Fibroblast of mammary gland (primary cell): ENCODE data around the gene FBXO2.

ENCODE experiments used
- DNase-seq: peaks from one replicate; pipeline ENCODE4 v3.0.0-alpha.2; 2010; ENCODE audit warnings: low read depth
- H3K4me3 ChIP-seq: 2 replicates; pipeline ENCODE4 v1.5.1; 2011; ENCODE audit warnings: low read depth, mild to moderate bottlenecking, low read length, moderate library complexity; ENCODE audit not compliant: control insufficient read depth
- TF ChIP-seq, protein P1 (sequence below): conservative IDR thresholded peaks from 2 replicates; pipeline ENCODE4 v1.5.1; 2011; ENCODE audit warnings: low read depth, low read length, inconsistent platforms; ENCODE audit not compliant: control insufficient read depth, insufficient read depth

Gene FBXO2

DNA sequence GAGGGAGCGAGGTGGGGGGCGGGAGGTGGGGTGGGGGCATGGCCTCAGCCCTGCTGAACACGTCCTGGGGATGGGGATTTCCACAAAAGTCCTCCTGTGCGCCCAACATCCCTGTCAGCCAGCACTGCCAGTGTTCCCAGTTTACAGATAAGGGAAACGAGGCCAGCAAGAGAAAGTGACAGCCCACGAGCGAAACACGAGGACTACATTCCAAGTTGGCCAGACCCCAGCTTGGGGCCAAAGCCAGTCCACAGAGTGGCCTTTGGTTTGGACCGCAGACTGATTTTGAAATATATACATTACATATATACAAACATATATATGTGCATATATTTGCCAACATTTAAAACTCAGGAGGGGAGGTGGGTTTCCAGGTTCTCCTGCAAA lies 5.0 kb downstream of the FBXO2 start:
- TF ChIP-seq, protein P1, sequence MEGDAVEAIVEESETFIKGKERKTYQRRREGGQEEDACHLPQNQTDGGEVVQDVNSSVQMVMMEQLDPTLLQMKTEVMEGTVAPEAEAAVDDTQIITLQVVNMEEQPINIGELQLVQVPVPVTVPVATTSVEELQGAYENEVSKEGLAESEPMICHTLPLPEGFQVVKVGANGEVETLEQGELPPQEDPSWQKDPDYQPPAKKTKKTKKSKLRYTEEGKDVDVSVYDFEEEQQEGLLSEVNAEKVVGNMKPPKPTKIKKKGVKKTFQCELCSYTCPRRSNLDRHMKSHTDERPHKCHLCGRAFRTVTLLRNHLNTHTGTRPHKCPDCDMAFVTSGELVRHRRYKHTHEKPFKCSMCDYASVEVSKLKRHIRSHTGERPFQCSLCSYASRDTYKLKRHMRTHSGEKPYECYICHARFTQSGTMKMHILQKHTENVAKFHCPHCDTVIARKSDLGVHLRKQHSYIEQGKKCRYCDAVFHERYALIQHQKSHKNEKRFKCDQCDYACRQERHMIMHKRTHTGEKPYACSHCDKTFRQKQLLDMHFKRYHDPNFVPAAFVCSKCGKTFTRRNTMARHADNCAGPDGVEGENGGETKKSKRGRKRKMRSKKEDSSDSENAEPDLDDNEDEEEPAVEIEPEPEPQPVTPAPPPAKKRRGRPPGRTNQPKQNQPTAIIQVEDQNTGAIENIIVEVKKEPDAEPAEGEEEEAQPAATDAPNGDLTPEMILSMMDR, result no peak
- no peak for DNase-seq
- no peak overlapping the region for H3K4me3 ChIP-seq

DNA sequence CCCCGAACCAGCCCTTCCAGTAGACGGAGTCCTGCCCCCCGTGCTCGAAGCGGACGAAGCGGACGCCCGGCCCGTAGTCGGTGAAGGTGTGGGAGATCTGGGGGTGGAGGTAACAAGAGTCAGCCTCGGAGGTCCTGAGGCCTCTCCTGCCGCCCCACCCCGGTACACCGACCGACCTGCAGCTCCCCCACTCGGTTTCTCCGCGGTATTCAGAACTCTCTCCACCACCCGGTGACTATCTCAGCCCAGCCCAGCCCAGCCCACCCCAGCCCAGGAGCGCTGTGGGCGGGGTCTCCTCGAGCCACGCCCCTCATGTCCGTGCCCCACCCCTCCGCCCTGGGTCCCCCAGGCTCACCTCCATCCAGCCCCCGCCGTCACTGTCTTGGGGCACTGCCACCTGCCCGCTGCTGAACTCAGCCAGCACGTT lies 5.5 kb downstream of the FBXO2 start:
- H3K4me3 ChIP-seq, result no peak overlapping the region
- TF ChIP-seq, protein P1, result no peak
- DNase-seq, result no peak

DNA sequence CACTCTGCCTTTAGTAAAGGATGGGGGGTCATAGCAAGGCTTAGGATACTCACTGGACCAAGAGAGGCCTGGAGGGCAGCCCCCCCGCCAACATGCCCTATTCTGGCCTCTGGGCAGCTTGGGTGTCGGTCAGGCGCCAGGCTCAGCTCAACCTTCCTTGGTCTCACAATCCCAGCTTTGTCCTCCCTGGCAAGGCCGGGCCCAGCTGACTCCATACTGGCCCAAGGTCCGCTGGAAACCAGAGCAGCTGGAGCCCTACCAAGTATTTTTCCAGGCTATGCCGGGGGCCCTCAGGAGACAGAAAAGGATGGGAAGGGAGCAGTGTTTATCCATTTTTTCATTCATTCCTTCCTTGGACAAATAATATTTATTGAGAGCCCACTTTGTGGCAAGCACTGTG lies 6.2 kb downstream of the FBXO2 start:
- TF ChIP-seq, protein P1, result no peak
- no peak for DNase-seq
- H3K4me3 ChIP-seq, result no peak overlapping the region

DNA sequence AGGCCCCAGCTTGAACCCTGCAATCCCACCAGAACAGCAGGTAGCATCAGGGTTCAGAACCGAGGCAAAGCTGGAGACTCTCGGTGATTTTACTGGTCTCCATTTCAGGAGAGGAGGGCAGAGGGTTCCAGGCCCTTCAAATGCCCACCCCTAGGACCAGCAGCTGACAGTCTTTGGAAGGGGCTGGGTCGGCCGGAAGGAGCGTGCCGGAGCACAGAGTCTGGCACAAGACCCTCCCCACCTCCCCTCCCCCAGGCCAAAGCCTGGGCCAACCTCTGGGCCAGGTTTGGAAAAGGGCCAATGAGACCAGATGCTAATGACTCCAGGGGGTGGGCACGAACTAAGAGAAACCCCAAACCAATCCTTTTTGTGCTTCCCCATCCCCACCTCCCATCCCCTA lies 6.9 kb downstream of the FBXO2 start:
- DNase-seq, result no peak
- no peak overlapping the region for H3K4me3 ChIP-seq
- TF ChIP-seq, protein P1, result no peak

DNA sequence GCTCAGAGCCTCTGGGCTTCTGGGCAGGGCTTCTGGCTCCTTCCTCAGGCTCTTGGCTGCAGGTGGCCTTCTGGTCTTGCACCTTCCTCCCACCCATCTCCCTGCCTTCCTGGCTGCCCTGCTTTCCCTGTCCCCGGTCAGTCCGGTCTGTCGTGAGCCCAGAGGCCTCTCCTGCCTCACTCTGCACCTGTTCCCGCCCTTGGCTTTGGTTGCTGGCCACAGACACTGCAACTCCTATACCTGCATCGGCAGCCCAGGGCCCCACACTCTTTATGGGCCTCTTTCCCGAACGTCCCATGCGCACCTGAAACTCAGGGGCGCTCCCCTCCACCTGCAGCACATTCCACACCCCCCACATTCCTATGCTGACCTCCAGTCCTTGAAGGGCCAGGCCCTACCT lies 7.9 kb downstream of the FBXO2 start:
- DNase-seq, result no peak
- H3K4me3 ChIP-seq, result no peak overlapping the region
- TF ChIP-seq, protein P1, result no peak

DNA sequence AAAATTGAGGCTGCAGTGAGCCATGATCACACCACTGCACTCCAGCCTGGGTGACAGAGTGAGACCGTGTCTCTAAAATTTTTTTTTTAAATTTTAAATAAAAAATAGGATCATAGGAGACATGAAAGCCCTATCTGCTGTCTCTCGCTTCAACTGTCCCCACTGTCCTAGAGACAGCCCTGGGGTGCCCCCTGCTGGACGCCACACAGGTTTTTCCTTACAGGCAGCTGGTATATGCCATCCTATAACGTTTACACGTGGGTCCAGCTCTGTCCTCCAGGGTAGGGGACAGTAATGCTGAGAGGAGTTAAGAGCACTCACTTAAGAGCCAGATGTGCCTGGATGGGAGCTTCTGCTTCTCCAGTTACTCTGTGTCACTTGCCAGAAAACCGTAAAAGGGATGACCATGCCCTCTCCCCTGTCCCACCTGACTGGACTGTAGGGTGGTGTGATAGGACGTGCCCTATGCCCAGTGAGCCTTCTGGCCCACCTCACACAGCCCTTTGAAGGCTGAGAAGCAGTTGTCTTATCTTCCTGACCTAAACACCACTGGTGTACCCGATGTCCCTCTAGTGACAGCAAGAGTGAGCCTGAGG lies 8.5 kb downstream of the FBXO2 start:
- TF ChIP-seq, protein P1, result peak; percentile 83
- peak; percentile 70 for DNase-seq
- H3K4me3 ChIP-seq, result no peak overlapping the region

DNA sequence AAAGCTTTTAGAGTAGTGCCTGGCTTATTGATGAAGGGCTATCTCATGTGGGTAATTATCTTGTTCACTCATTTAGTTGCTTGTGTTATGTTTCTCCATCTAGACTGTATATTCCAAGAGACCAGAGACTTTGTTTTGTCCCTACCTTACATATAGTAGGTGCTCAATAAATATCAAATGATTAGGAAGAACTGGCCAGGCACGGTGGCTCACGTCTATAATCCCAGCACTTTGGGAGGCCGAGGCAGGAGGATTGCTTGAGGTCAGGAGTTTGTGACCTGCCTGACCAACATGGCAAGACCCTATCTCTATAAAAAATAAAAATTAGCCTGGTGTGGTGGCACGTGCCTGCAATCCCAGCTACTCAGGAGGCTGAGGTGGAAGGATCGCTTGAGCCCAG lies 9.0 kb downstream of the FBXO2 start:
- H3K4me3 ChIP-seq, result no peak overlapping the region
- TF ChIP-seq, protein P1, result no peak
- DNase-seq, result no peak
